SU-DHL-6 (cell line): ENCODE results near the gene C1QA.

Experiments
- EZH2phosphoT487 ChIP-seq: fragments of 200-600 bp; sonication (generic), shearing (Covaris generic); conservative IDR thresholded peaks from 2 replicates; pipeline ENCODE4 v1.6.1; 2018; ENCODE audit warnings: mild to moderate bottlenecking, antibody characterized with exemption, low read length, moderate library complexity, mixed read lengths
- TF ChIP-seq, protein P1 (sequence below): fragments of 200-600 bp; sonication (generic); IDR thresholded peaks from one replicate; pipeline ENCODE4 v1.5.1; 2017; ENCODE audit warnings: antibody characterized with exemption, mild to moderate bottlenecking, low read length, moderate library complexity; ENCODE audit not compliant: insufficient read depth, poor library complexity, severe bottlenecking

DNA sequence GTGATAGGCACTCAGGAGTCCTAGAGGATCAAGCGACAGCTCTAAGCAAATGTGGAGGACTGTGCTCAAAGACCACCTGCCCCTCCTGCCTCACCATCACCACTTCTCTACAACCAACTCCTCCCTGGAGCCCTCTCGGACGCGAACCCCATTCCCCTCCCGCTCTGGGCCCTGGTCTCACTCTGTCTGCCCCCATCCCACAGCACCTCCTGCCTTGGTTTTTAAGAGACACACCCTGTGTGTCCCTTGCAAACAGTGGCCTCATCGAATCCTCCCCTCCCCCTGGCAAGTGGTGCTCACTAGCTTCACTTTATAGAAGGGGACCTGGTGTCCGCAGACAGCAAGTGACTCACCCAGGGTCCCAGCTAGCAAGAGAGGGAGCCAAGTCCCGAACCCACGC, 44.4 kb upstream of the C1QA start:
- TF ChIP-seq, protein P1, sequence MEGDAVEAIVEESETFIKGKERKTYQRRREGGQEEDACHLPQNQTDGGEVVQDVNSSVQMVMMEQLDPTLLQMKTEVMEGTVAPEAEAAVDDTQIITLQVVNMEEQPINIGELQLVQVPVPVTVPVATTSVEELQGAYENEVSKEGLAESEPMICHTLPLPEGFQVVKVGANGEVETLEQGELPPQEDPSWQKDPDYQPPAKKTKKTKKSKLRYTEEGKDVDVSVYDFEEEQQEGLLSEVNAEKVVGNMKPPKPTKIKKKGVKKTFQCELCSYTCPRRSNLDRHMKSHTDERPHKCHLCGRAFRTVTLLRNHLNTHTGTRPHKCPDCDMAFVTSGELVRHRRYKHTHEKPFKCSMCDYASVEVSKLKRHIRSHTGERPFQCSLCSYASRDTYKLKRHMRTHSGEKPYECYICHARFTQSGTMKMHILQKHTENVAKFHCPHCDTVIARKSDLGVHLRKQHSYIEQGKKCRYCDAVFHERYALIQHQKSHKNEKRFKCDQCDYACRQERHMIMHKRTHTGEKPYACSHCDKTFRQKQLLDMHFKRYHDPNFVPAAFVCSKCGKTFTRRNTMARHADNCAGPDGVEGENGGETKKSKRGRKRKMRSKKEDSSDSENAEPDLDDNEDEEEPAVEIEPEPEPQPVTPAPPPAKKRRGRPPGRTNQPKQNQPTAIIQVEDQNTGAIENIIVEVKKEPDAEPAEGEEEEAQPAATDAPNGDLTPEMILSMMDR = no peak
- no peak for TF ChIP-seq EZH2phosphoT487
